Uterus (tissue), 4 donors: ENCODE data around the gene FILIP1L. TPM values are rescaled to one million over a fixed set of nuclear protein-coding genes. Genes with fewer than 3 reads are reported as not detected.
A peak's percentile ranks its signal among the peaks of the same experiment; 100 is the strongest.

ENCODE experiments used
- DNase-seq, 2 donors: peaks; one replicate each; pipeline ENCODE4 v3.0.0-alpha.2; 2019 to 2020
- H3K27ac ChIP-seq, 2 donors: fragments of 200-600 bp; sonication (generic); 1 replicate in 1 of 2; 2 replicates in 1 of 2; pipeline ENCODE4 v1.5.1; 2016 to 2018
- H3K27me3 ChIP-seq, 2 donors: fragments of 200-600 bp; sonication (generic); one replicate each; pipeline ENCODE4 v1.5.1; 2018 to 2019; ENCODE audit warnings: control low read depth in 1 of 2
- H3K36me3 ChIP-seq, 2 donors: fragments of 200-600 bp; sonication (generic); one replicate each; pipeline ENCODE4 v1.5.1; 2019; ENCODE audit warnings: control low read depth in 1 of 2
- H3K4me1 ChIP-seq, 2 donors: fragments of 200-600 bp; sonication (generic); one replicate each; pipeline ENCODE4 v1.5.1; 2018 to 2019; ENCODE audit warnings: control low read depth in 1 of 2
- H3K4me3 ChIP-seq, 2 donors: fragments of 200-600 bp; sonication (generic); 1 replicate in 1 of 2; 2 replicates in 1 of 2; pipeline ENCODE4 v1.5.1; 2018 to 2019; ENCODE audit warnings: mild to moderate bottlenecking in 1 of 2
- H3K9me3 ChIP-seq, 2 donors: fragments of 200-600 bp; sonication (generic); one replicate each; pipeline ENCODE4 v1.5.1; 2019; ENCODE audit warnings: control low read depth in 1 of 2
- CTCF ChIP-seq, 4 experiments: fragments of 200-600 bp in 2 of 4; fragments of 450-650 bp in 2 of 4; sonication (generic) in 2 of 4; IDR thresholded peaks; one replicate each; pipeline ENCODE4 v1.5.1; 2016 to 2019; ENCODE audit warnings: antibody characterized with exemption in 4 of 4, mild to moderate bottlenecking in 2 of 4, moderate library complexity in 1 of 4
- POLR2A ChIP-seq, 2 donors: fragments of 450-650 bp; IDR thresholded peaks; one replicate each; pipeline ENCODE4 v1.6.1; 2016; ENCODE audit warnings: antibody characterized with exemption in 2 of 2, mild to moderate bottlenecking in 1 of 2, moderate library complexity in 1 of 2
- intact Hi-C: fragments of 100-400 bp; cut with DNase I; formaldehyde crosslinking; loops from one replicate; pipeline ENCODE4 v1.15.1; 2023; ENCODE audit warnings: low total_unique reads
- total RNA-seq, 4 donors: library from RNA; depleted of rRNA in 3 of 4; stranded (reverse); fragments of >200 nt in 3 of 4; gene quantifications; one replicate each; pipeline versions ENCODE4 v1.1.0 to v1.2.4, GENCODE V29; 2014 to 2023
- donor health status: DM: yes; HTN: yes; CAD: no.

Gene FILIP1L
- total RNA-seq = 10 to 100 TPM; 48.5 to 99.1 (median 66.3) TPM

DNA sequence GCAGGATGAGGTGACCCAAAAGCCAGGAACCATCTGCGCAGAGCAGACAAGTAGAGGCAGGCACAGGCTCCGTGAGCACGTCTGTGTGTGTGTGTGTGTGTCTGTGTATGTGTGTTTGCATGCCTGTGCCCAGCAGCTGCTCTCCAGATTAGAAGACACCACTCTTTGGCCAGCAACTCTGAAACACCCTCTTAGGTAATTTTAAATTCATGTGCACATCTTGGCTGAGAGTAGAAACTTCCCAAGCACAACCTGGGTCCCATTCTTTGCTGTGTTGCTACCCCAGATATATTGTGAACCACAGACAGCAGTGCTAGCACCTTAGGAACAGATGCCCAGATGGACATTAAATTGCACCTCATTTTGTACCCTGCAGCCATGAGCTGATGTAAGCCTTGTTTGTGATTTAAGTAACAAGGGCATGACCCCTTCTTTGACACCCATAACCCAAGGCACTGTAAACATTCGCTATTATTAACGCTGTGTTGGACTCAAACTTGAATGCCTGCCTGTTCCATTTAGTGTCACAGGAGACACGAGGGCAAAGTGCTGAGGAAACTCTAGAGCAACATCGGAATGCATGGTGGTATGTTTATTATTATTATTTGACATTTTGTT, at the start of gene FILIP1L:
FILIP1L (minus strand) TSS at position 89 of the 618 bp plus-strand sequence.
- Histone ChIP-seq H3K36me3 (no peaks in the 10 kb centered on the region), H3K4me3 (no peak within 1 kb of the TSS), H3K9me3 (no peaks in the 10 kb centered on the region), H3K4me1 (no peaks in the 10 kb centered on the region), H3K27ac (no peak within 1 kb of the TSS), H3K27me3 (no peaks in the 10 kb centered on the region)
- TF ChIP-seq CTCF (IDR thresholded peaks at IDR 0.05) (no peak), POLR2A (IDR thresholded peaks at IDR 0.05) (no peak)
- intact Hi-C loops = no loop called here
- DNase-seq = no peak

DNA sequence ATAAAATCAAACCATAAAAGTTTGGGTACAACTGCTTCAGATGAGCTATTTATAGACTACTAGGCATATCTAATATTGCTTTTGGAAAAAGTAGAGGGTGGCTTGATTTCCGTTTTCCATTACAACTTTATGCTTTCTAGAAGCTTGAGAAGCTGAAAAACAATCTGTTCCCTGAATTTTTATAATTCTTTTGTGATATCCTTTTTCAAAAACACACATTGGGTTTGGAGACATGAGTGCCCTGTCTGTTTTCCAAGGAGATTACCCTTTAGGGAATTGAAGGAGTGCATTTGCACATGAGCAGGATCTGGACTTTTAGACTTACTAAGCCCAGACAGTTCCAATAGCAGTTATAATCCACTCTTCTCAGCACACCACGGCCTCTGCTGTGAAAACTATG, 49.5 kb upstream of the FILIP1L start:
- Histone ChIP-seq H3K4me3 (no peak overlapping the region), H3K4me1 (no peaks in the 10 kb centered on the region), H3K36me3 (no peaks in the 10 kb centered on the region), H3K27ac (peak overlapping the region; percentile 2 to 56), H3K27me3 (no peaks in the 10 kb centered on the region), H3K9me3 (no peaks in the 10 kb centered on the region)
- DNase-seq = no peak
- intact Hi-C loops = no loop called here
- no peak for TF ChIP-seq POLR2A (IDR thresholded peaks at IDR 0.05)
- no peak for TF ChIP-seq CTCF (IDR thresholded peaks at IDR 0.05)

DNA sequence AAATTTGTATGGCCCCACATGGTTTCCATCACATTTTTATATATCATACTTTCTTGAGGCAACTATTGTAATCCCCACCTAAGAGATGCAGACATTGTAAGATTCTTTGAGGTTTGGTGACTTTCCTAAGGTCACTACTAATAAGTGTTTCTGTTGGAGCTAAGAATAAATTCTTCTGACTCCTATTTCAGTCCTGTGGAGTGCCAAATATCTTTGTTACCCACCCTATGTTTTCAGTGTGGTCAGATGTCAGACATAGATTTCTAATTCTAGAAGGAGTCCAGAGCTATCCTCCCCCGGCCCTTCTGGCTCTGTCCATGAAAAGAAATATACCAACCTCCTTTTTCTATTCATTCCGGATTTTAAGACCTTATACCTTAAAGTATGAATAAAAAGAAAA, 46.2 kb upstream of the FILIP1L start:
- Histone ChIP-seq H3K9me3 (peaks cover 0 to 2% of the 10 kb centered on the region in 2 donors), H3K4me1 (no peaks in the 10 kb centered on the region), H3K27ac (peak overlapping the region; percentile 60), H3K27me3 (no peaks in the 10 kb centered on the region), H3K4me3 (no peak overlapping the region), H3K36me3 (no peaks in the 10 kb centered on the region)
- DNase-seq = no peak
- TF ChIP-seq CTCF (IDR thresholded peaks at IDR 0.05) (no peak), POLR2A (IDR thresholded peaks at IDR 0.05) (no peak)
- intact Hi-C loops = no loop called here

GRCh38 chr3:100159331-100160153, 45.2 kb upstream of the FILIP1L start:
- intact Hi-C loops = no loop called here
- TF ChIP-seq POLR2A (IDR thresholded peaks at IDR 0.05) = no peak
- TF ChIP-seq CTCF (IDR thresholded peaks at IDR 0.05) = no peak
- peak overlapping the region; percentile 60 for H3K27ac ChIP-seq

DNA sequence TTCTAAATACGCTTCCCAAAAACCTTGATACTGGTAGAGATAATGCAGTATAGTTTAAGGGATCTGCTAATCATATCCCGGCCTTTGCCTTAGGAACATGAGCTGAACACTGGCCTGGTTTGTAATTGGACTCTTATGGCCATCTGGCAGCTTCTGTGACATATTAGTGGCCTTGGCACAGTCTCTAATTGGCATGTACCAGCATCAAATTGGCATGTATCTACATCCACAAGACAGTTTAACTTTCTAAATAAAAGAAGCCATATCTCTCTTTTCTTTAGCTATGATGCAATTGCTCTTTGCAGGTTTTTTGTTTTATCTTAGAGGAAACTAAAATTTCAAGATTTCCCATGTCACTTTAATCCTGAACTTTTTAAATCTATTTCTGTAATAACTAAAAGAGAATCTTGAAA, 44.6 kb upstream of the FILIP1L start:
- peak overlapping the region; percentile 60 for H3K27ac ChIP-seq
- peaks cover 0 to 5% of the 10 kb centered on the region in 2 donors for H3K9me3 ChIP-seq
- no peaks in the 10 kb centered on the region for H3K4me1 ChIP-seq
- no peaks in the 10 kb centered on the region for H3K36me3 ChIP-seq
- intact Hi-C loops = no loop called here
- H3K4me3 ChIP-seq = no peak overlapping the region
- no peak for TF ChIP-seq CTCF (IDR thresholded peaks at IDR 0.05)
- no peak for TF ChIP-seq POLR2A (IDR thresholded peaks at IDR 0.05)
- H3K27me3 ChIP-seq = no peaks in the 10 kb centered on the region
- DNase-seq = no peak

More at GRCh38 chr3:100159331-100160153, 45.2 kb upstream of the FILIP1L start:
- no peaks in the 10 kb centered on the region for H3K4me1 ChIP-seq
- H3K27me3 ChIP-seq = no peaks in the 10 kb centered on the region
- no peak for DNase-seq
- H3K9me3 ChIP-seq = peaks cover 0 to 5% of the 10 kb centered on the region in 2 donors
- H3K4me3 ChIP-seq = no peak overlapping the region
- no peaks in the 10 kb centered on the region for H3K36me3 ChIP-seq
